ENCODE measurements around the gene PRKCB. TPM values are rescaled to one million over a fixed set of nuclear protein-coding genes. Genes with fewer than 3 reads are reported as not detected.

Gene PRKCB
- total RNA-seq, 6 donors from 2014 or later, result 9.6 to 28.0 (median 13.9) TPM

GRCh38 chr16:24113115-24113745 is 277.4 kb downstream of the PRKCB start:
- Histone ChIP-seq H3K27me3 (no peaks in the 10 kb centered on the region), H3K4me1 (no peaks in the 10 kb centered on the region), H3K27ac (no peak overlapping the region), H3K9me3 (no peaks in the 10 kb centered on the region), H3K36me3 (no peaks in the 10 kb centered on the region), H3K4me3 (no peak overlapping the region)
- 93% methylated on average over 2 of the region's 2 CpGs for WGBS, 2 donors
- DNase-seq (no peak), ATAC-seq (ENCODE audit: low FRiP score in 2 of 2) (no peak)
- TF ChIP-seq EP300 (IDR thresholded peaks at IDR 0.05) (no peak), CTCF (IDR thresholded peaks at IDR 0.05) (no peak), POLR2AphosphoS5 (IDR thresholded peaks at IDR 0.05) (no peak), POLR2A (IDR thresholded peaks at IDR 0.05) (no peak)

DNA sequence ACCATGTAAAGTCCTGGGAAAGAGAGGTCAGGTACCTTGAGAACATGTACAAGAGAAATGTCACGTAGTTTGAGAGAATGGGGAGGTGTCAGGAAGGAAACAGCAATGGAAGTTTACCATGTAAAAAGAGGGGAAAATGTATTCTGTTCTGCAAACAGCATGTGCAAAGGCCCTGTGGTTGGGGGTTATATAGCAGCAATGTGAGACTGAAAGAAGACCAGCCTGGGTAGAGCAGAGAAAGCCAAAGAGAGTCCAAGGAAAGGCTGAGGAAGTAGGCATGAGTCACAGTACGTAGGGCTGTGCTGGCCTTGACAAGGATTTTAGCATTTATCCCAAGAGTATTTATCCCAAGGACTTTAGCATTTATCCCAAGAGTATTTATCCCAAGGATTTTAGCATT is 279.1 kb downstream of the PRKCB start:
- Histone ChIP-seq H3K36me3 (no peaks in the 10 kb centered on the region), H3K4me1 (no peaks in the 10 kb centered on the region), H3K27me3 (no peaks in the 10 kb centered on the region), H3K9me3 (no peaks in the 10 kb centered on the region), H3K27ac (no peak overlapping the region), H3K4me3 (no peak overlapping the region)
- TF ChIP-seq POLR2AphosphoS5 (IDR thresholded peaks at IDR 0.05) (no peak), EP300 (IDR thresholded peaks at IDR 0.05) (no peak), POLR2A (IDR thresholded peaks at IDR 0.05) (no peak), CTCF (IDR thresholded peaks at IDR 0.05) (no peak)
- DNase-seq (no peak), ATAC-seq (ENCODE audit: low FRiP score in 2 of 2) (no peak)
- WGBS, 2 donors, result 81 to 86% methylated on average over 2 of the region's 2 CpGs

DNA sequence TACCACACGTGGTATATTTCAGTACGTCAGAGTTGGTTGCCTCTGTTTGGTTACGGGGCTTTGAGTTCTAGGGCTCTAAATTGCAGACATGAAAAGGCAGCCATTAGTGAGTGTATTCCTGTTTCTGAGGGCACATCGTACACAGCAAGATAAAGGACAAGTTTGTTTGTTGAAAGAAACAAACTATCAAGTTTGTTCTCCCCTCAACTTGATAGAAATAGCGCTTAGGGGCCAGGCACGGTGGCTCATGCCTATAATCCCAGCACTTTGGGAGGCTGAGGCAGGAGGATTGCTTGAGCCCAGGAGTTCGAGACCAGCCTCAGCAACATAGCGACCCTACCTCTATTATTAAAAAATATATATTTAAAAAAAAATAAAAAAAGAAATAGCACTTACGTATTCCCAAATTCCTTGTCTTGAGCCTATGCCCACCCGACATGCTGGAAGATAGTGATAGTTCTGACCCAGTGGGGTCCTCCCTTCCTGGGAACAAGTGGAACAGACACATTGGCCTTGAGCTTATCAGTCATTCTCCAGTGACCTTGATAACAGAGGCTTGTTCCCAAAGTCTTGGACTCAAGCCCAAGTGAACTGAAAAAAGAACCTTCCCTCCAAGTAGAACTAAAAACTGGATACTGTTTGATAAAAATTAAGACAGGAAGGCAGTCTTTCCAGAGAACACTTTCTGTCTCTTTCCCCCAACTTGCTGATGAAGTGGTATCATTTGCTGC is 280.4 kb downstream of the PRKCB start:
- Histone ChIP-seq H3K9me3 (no peaks in the 10 kb centered on the region), H3K4me1 (no peaks in the 10 kb centered on the region), H3K4me3 (no peak overlapping the region), H3K27me3 (no peaks in the 10 kb centered on the region), H3K36me3 (no peaks in the 10 kb centered on the region), H3K27ac (no peak overlapping the region)
- ATAC-seq (ENCODE audit: low FRiP score in 2 of 2) (no peak), DNase-seq (no peak)
- 90 to 93% methylated on average over 9 to 10 of the region's 10 CpGs for WGBS, 2 donors
- TF ChIP-seq POLR2AphosphoS5 (IDR thresholded peaks at IDR 0.05), result no peak
- no peak for TF ChIP-seq EP300 (IDR thresholded peaks at IDR 0.05)
- no peak for TF ChIP-seq CTCF (IDR thresholded peaks at IDR 0.05)
- TF ChIP-seq POLR2A (IDR thresholded peaks at IDR 0.05), result no peak

- DNase-seq (no peak), ATAC-seq (ENCODE audit: low FRiP score in 2 of 2) (no peak)
- no peaks in the 10 kb centered on the region for H3K36me3 ChIP-seq
- H3K27me3 ChIP-seq, result no peaks in the 10 kb centered on the region
- no peaks in the 10 kb centered on the region for H3K9me3 ChIP-seq
- TF ChIP-seq POLR2A (IDR thresholded peaks at IDR 0.05) (no peak), POLR2AphosphoS5 (IDR thresholded peaks at IDR 0.05) (no peak), CTCF (IDR thresholded peaks at IDR 0.05) (no peak), EP300 (IDR thresholded peaks at IDR 0.05) (no peak)
- no peak overlapping the region for H3K4me3 ChIP-seq
- no peak overlapping the region for H3K27ac ChIP-seq
- H3K4me1 ChIP-seq, result no peaks in the 10 kb centered on the region
- 71% methylated on average over 9 of the region's 9 CpGs for WGBS, 2 donors
Observed at GRCh38 chr16:24116989-24117388, 281.2 kb downstream of the PRKCB start.

Measured in upper lobe of left lung (tissue), 6 donors.